GM19025 (cell line): ENCODE data around the gene DNAJC5G.
A peak's percentile ranks its signal among the peaks of the same experiment; 100 is the strongest.
"Not testable (repeated sequence)": the region's sequence is repeated elsewhere in the genome, so short reads cannot be mapped to it uniquely, and the experiment has no call there.

ENCODE experiments used
- ATAC-seq: cut with Tn5 transposase; IDR thresholded peaks from one replicate; pipeline ENCODE4 v1.9.1; 2021; ENCODE audit warnings: mild to moderate bottlenecking, low read depth, moderate library complexity; ENCODE audit not compliant: unreplicated experiment

DNAJC5G gene

DNA sequence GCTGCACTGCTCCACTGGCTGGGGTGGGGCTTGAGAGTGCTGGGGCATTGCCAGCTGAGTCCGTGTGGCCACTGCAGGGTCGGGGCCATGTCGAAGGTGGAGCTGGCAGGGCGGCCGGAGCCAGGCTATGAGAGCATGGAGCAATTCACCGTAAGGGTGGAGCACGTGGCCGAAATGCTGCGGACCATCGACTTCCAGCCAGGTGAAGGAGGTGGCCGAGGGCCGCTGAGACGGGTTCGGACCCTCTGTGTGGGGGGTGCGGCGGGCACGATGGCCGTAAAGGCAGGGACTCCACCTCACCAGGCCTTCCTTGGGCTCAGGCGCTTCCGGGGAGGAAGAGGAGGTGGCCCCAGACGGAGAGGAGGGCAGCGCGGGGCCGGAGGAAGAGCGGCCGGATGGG lies 30.9 kb downstream of the DNAJC5G start:
- no peak for ATAC-seq

- ATAC-seq, result no peak
These were observed 31.5 kb downstream of the DNAJC5G start for GRCh38 chr2:27306573-27307286.

- ATAC-seq, result no peak
These were observed 32.0 kb downstream of the DNAJC5G start for GRCh38 chr2:27307287-27307544.

- no peak for ATAC-seq
These were observed 32.5 kb downstream of the DNAJC5G start for GRCh38 chr2:27307545-27308358.

DNA sequence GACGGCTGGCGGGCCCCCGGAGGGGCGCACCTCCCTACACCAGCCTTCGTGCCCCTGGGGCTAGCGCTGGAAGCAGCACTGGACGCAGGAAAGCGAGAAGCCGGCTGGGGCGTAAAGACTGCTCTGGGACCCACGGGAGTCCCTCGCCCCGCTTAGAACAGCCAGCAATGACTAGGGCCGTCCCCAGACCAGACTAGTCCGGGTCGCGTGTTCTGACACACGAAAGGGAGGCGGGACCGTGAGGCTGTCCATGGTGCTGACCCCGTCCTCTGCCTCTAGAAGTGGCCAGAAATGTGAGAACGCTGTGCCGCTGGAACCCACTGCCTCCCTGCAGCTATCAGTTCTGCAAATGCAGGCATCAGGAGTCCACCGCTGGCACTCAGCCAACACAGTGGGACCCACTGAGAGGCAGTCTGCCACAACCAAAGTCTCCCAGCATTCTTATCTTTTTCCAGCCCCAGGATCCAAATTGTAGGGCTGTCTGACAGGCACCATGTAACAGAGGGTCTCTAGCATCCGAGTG lies 33.2 kb downstream of the DNAJC5G start, which contains the start of gene UCN:
Gene UCN (minus strand): TSS at position 87 of the 523 bp plus-strand sequence. CDS start 550 bp downstream, outside the sequence.
- ATAC-seq, result no peak

- ATAC-seq, result no peak
These were observed 34.4 kb downstream of the DNAJC5G start for GRCh38 chr2:27309651-27310050.

DNA sequence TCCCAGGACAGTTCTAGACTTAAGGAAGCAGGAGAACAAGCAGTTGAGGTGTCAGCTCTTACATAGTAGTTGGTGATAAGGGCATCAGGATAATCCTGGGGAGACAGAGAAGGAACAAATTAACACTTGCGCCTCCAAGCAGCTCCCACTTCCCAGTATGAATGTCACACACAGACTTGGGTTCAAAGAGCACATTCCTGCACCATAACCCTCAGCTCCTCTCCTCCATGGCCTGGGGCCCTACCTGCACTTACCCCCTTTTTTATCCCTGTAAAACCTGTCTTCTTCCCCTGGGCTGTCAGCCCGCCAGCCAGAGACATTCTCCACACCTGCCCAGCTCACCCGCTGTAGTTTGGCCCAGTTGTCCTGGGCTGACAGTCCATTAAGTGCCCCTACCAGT lies 36.9 kb downstream of the DNAJC5G start:
- no peak for ATAC-seq

DNA sequence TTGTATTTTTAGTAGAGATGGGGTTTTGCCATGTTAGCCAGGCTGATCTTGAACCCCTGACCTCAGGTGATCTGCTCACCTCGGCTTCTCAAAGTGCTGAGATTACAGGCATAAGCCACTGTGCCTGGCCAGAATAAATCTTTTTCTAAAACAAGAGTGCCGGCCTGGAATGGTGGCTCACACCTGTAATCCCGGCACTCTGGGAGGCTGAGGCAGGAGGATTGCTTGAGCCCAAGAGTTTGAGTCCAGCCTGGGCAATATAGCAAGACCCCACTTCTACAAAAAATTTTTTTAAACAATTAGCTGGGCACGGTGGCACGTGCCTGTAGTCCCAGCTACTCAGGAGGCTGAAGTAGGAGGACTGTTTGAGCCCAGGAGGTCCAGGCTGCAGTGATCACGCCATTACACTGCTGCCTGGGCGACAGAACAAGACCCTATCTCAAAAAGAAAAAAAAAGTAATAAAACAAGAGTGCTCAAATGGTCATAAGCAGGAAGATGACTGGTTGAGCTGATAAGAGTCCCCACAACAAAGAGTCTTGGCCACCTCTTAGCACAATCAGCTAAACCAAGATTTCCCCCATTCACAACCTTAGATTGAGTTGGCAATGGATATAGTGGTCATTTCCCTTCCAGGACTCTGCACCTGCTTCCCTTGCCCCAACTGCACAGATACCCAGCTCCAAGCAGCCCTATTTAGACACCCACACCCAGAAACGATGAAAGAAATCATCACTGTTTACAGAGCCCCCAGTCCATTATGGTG lies 38.8 kb downstream of the DNAJC5G start:
- no peak for ATAC-seq

DNA sequence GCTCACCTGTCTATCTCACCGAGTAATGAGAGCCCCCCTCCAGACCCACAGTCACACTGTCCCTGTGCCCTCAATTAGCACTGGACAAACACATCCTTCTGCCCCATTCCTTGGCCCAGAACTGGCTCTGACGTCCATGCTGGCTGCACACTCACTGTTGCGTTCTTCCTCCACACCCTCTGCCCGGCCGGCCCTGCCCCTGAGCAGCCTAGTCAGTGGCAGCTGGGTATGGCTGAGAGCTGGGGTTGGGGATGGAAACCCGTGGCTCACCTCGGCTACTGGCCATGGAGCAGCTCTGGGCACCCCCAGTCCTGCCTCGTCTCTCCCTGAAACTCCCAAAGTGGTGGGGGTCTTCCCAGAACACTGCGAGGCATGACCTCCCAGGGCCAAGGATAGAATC lies 39.5 kb downstream of the DNAJC5G start:
- no peak for ATAC-seq

DNA sequence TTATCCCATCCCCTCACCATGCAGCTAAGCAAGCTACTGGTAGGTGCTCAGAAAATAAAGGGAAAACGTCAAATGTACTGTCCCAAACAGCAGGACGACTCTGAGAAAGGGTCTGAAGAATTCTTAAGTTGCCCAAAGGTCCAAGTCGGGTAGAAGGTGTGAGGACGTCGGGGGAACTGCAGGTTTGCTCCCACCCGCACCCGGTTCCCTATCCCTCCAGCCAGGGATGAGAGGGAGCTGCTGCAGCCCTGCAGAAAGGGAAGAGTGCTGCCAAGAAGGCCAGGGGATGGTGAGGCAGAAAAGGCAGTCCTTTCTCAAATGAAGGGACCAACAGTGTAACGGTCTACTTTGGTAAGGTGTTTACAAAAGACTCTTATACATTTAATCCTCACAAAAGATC lies 39.9 kb downstream of the DNAJC5G start:
- ATAC-seq, result no peak

DNA sequence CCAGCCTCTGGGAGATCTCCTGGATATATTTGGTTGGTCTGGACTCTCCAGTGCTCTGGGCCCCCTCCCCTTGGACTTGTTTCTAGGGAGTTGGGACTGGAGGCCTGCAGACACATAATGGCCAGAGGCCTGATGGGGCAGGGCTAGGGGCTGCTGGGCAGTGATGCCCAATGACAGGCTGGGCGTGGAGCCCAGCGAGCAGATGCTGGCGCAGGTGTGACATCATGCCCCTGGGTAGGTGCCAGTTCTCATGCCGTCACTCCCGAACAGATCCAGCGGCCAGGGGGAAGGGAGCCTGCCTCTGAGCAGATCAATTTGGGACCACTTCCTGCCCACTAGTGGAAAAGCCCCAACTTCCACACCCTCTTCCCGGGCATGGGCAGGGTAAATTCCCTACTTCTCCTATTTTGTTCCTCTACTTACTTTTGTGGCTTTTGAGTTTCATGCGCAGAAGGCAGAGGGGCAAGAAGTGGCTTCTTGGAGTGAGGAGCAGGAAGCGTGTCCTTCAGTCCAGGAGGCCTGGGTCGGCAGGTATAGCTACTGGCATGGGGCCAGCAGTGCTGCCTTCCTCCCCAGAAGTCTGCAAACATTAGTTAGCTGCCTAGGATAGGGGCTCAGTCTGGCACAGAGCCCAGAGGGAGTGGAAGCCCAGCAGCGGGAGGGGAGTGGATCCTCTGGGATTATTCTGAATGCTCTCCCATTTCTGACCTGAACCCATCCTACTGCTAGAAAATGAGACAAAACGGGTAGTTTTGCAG lies 41.6 kb downstream of the DNAJC5G start:
- ATAC-seq, result no peak

- not testable (repeated sequence) for ATAC-seq
These were observed 44.6 kb downstream of the DNAJC5G start for GRCh38 chr2:27319839-27320238.

GRCh38 chr2:27320958-27321543 lies 45.8 kb downstream of the DNAJC5G start:
- ATAC-seq, result no peak

- no peak for ATAC-seq
These were observed 47.1 kb downstream of the DNAJC5G start for GRCh38 chr2:27322301-27322765.

DNA sequence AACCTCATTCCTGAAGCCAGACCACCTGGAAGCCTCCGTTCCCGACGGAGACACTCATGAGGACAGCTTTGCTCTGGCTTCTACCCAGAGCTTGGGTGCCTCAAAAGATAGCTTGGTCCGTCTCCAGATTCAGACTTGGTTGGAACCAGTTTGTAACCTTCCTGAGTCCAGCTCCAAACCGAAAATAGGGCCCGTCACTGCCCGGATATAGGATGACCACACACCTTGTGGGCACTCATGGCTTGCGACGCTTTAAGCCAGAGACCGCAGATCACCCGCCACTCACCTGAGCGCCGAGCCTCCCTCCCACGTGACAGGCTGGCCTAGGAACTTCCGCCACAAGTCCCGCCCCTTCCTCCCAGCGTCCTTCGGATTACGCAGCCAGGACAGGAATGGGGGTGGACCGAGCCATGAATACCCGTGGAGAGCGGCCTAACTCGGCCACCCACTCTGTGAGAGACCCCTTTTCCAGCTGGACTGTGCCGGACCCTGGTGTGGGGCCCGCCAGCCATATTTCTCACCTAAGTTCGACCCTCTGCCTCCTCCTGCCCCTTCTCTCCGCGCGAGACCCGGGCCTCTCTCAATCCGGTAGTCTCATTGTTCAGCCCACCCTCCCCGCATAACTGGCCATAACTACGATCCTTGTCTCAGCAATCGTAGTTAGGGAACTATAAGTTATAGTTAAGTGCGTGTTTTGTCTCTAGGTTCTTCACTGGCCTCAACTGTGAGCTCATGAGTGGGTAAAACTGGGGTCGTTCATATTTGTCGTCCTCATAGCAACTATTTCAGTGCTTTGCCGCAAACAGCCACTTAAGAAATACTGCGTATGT lies 47.7 kb downstream of the DNAJC5G start, which contains the start of gene MPV17:
Gene MPV17 (minus strand): TSS at position 332 of the 830 bp plus-strand sequence. CDS start 580 bp downstream, outside the sequence.
- ATAC-seq, result peak; percentile 89

GRCh38 chr2:27323596-27324285 lies 48.5 kb downstream of the DNAJC5G start:
- ATAC-seq, result no peak

GRCh38 chr2:27324720-27325119 lies 49.5 kb downstream of the DNAJC5G start:
- ATAC-seq, result no peak
